HL-60 (cell line): ENCODE measurements around the gene MAP3K19.

Experiments used
- CTCF ChIP-seq: IDR thresholded peaks from one replicate; pipeline ENCODE4 v1.5.1; 2011; ENCODE audit warnings: low read length, control low read depth, inconsistent platforms; ENCODE audit not compliant: insufficient read depth
- GABPA ChIP-seq: IDR thresholded peaks from 2 replicates; pipeline ENCODE4 v1.6.1; 2012; ENCODE audit warnings: low read depth
- POLR2AphosphoS5 ChIP-seq: IDR thresholded peaks from 2 replicates; pipeline ENCODE4 v1.6.1; 2012; ENCODE audit warnings: low read depth
- REST ChIP-seq: IDR thresholded peaks from 2 replicates; pipeline ENCODE4 v1.6.1; 2012; ENCODE audit warnings: low read depth; ENCODE audit not compliant: insufficient replicate concordance
- SPI1 ChIP-seq: IDR thresholded peaks from 2 replicates; pipeline ENCODE4 v1.6.1; 2012; ENCODE audit warnings: low read depth, mild to moderate bottlenecking, borderline replicate concordance

GRCh38 chr2:134927195-134927594 is 120.1 kb downstream of the MAP3K19 start:
- TF ChIP-seq POLR2AphosphoS5 (no peak), CTCF (no peak), GABPA (no peak), REST (no peak), SPI1 (no peak)
